IPS DF 6.9 (cell line): ENCODE measurements around the gene NPY4R.
A peak's percentile ranks its signal among the peaks of the same experiment; 100 is the strongest.
"Not testable (repeated sequence)": the region's sequence is repeated elsewhere in the genome, so short reads cannot be mapped to it uniquely, and the experiment has no call there.

Experiments used
- DNase-seq: peaks from one replicate; pipeline ENCODE4 v3.0.0-alpha.2; 2013; ENCODE audit warnings: low read depth, low spot score
- H3K27ac ChIP-seq: one replicate; pipeline ENCODE4 v1.5.1; 2013; ENCODE audit warnings: low read length, control low read depth
- H3K27me3 ChIP-seq: 2 replicates; pipeline ENCODE4 v1.6.1; 2013; ENCODE audit warnings: mild to moderate bottlenecking, low read length; ENCODE audit not compliant: control insufficient read depth, insufficient read depth
- H3K36me3 ChIP-seq: 2 replicates; pipeline ENCODE4 v1.6.1; 2013; ENCODE audit warnings: low read length; ENCODE audit not compliant: control insufficient read depth, insufficient read depth
- H3K4me1 ChIP-seq: 2 replicates; pipeline ENCODE4 v1.6.1; 2013; ENCODE audit warnings: low read length; ENCODE audit not compliant: control insufficient read depth, insufficient read depth
- H3K4me3 ChIP-seq: 2 replicates; pipeline ENCODE4 v1.5.1; 2013; ENCODE audit warnings: mild to moderate bottlenecking, low read length
- H3K9me3 ChIP-seq: 2 replicates; pipeline ENCODE4 v1.6.1; 2013; ENCODE audit warnings: low read length, inconsistent platforms; ENCODE audit not compliant: control insufficient read depth, insufficient read depth
- WGBS: extraction: QIAGEN DNeasy Blood & Tissue Kit; methylation state at CpG from one replicate; pipeline ENCODE4 v1.1.7; 2013; ENCODE audit warnings: mixed read lengths, missing lambda C conversion rate; ENCODE audit not compliant: insufficient read length, insufficient coverage; 5-methylcytosine and 5-hydroxymethylcytosine counted together

Gene NPY4R, protein sequence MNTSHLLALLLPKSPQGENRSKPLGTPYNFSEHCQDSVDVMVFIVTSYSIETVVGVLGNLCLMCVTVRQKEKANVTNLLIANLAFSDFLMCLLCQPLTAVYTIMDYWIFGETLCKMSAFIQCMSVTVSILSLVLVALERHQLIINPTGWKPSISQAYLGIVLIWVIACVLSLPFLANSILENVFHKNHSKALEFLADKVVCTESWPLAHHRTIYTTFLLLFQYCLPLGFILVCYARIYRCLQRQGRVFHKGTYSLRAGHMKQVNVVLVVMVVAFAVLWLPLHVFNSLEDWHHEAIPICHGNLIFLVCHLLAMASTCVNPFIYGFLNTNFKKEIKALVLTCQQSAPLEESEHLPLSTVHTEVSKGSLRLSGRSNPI

DNA sequence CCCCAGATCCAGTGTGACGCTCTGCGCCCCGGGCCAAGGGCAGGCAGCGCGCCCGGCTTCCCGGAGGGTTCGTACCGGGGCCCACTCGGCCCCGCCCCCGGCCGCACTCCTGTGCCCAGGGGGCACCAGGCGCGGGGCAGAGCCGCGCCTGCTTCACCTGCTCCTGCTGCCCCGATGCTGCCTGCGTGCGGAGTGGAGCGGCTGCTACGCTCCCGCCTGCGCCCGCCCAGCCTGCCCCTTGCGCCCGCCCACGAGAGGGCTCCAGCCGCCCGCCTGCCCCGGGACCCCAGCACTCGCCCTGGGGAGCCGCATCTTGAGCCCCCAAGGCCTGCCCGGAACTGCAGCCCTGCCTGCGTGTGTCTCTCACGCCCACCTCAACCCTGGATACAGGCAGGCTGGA, at the start of gene NPY4R:
Gene NPY4R, minus strand, starts transcription at position 194 of the 400 bp plus-strand sequence. CDS start 3,323 bp downstream, outside the sequence.
- not testable (repeated sequence) for H3K27ac ChIP-seq, H3K9me3 ChIP-seq, H3K36me3 ChIP-seq, DNase-seq, H3K4me1 ChIP-seq, H3K27me3 ChIP-seq
- WGBS = no CpG with 5 or more reads among the region's 36 CpGs
- H3K4me3 ChIP-seq = peak within 1 kb of the TSS; percentile 19; the same call in 1 of the 2 replicates

GRCh38 chr10:46515366-46515765, 49.6 kb upstream of the NPY4R start:
- Histone ChIP-seq H3K27me3 (no peaks in the 10 kb centered on the region), H3K36me3 (no peaks in the 10 kb centered on the region), H3K9me3 (no peaks in the 10 kb centered on the region), H3K4me1 (no peaks in the 10 kb centered on the region), H3K4me3 (no peak overlapping the region), H3K27ac (no peak overlapping the region)
- no peak for DNase-seq

DNA sequence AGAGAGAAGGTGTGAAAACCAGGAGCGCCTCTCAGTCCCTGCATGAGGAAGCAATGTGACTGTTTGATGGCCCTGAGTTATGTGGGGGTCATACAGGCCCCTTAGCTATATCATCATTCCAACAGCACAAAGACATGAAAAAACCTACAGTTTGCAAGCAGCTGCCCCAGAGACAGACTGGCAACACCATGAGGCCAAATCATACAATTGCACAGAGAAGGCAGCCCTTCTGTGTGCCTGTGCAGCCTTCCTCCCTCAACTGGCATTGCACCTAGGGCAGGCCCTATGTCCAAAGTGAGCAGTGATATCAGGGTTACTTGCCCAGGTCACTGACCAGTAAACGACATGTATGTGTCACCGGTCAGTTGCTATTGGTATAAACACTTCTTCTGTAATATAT, 49.1 kb upstream of the NPY4R start:
- Histone ChIP-seq H3K4me1 (no peaks in the 10 kb centered on the region), H3K27me3 (no peaks in the 10 kb centered on the region), H3K4me3 (no peak overlapping the region), H3K9me3 (no peaks in the 10 kb centered on the region), H3K36me3 (no peaks in the 10 kb centered on the region), H3K27ac (no peak overlapping the region)
- no peak for DNase-seq
- no CpG with 5 or more reads among the region's 3 CpGs for WGBS

- no peak for DNase-seq
- Histone ChIP-seq H3K9me3 (no peaks in the 10 kb centered on the region), H3K36me3 (no peaks in the 10 kb centered on the region), H3K4me1 (no peaks in the 10 kb centered on the region), H3K4me3 (no peak overlapping the region), H3K27me3 (no peaks in the 10 kb centered on the region), H3K27ac (no peak overlapping the region)
- no CpG with 5 or more reads among the region's 6 CpGs for WGBS
Measured at GRCh38 chr10:46514431-46514861, 48.7 kb upstream of the NPY4R start.

GRCh38 chr10:46513333-46513732, 47.6 kb upstream of the NPY4R start:
- not testable (repeated sequence) for H3K36me3 ChIP-seq, H3K27ac ChIP-seq, H3K9me3 ChIP-seq, H3K27me3 ChIP-seq, H3K4me1 ChIP-seq, H3K4me3 ChIP-seq, DNase-seq
- no CpG with 5 or more reads among the region's 8 CpGs for WGBS

GRCh38 chr10:46512725-46513124, 47.0 kb upstream of the NPY4R start:
- no CpG with 5 or more reads among the region's 7 CpGs for WGBS

DNA sequence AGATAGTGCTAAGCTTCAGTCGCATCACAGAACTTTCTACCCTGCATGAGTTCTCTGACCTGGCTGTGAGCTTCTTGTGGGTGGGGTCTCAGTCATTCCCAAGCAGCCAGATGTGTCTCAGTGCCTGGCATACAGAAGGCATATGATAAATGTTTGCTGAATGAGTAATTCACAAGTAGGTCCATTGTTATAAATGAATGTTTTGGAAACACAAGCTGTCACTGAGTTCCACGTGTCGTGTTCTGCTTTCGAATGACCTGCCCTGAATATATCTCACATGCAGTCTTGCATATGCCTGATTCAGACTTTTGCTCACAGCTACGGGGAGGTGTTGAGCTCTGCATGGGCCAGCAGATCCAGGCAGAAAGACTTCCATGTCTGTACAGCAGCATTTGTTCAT, 46.2 kb upstream of the NPY4R start:
- not testable (repeated sequence) for H3K4me1 ChIP-seq, H3K27ac ChIP-seq, DNase-seq, H3K9me3 ChIP-seq, H3K36me3 ChIP-seq, H3K27me3 ChIP-seq, H3K4me3 ChIP-seq
- no CpG with 5 or more reads among the region's 5 CpGs for WGBS

More at GRCh38 chr10:46512725-46513124, 47.0 kb upstream of the NPY4R start:
- not testable (repeated sequence) for DNase-seq, H3K4me1 ChIP-seq, H3K9me3 ChIP-seq, H3K4me3 ChIP-seq, H3K27ac ChIP-seq, H3K27me3 ChIP-seq, H3K36me3 ChIP-seq

- DNase-seq, H3K27me3 ChIP-seq, H3K27ac ChIP-seq, H3K4me3 ChIP-seq, H3K4me1 ChIP-seq, H3K9me3 ChIP-seq, H3K36me3 ChIP-seq: not testable (repeated sequence)
- no CpG with 5 or more reads among the region's 3 CpGs for WGBS
Measured at GRCh38 chr10:46499990-46500389, 34.2 kb upstream of the NPY4R start.

GRCh38 chr10:46498985-46499703, 33.4 kb upstream of the NPY4R start:
- H3K4me3 ChIP-seq, H3K27ac ChIP-seq, H3K27me3 ChIP-seq, H3K4me1 ChIP-seq, H3K9me3 ChIP-seq, H3K36me3 ChIP-seq, DNase-seq: not testable (repeated sequence)
- no CpG with 5 or more reads among the region's 5 CpGs for WGBS

- not testable (repeated sequence) for DNase-seq, H3K4me1 ChIP-seq, H3K9me3 ChIP-seq, H3K27ac ChIP-seq, H3K27me3 ChIP-seq, H3K36me3 ChIP-seq, H3K4me3 ChIP-seq
- no CpG with 5 or more reads among the region's 2 CpGs for WGBS
Measured at GRCh38 chr10:46497878-46498277, 32.1 kb upstream of the NPY4R start.

GRCh38 chr10:46497401-46497800, 31.6 kb upstream of the NPY4R start:
- H3K9me3 ChIP-seq, DNase-seq, H3K36me3 ChIP-seq, H3K4me1 ChIP-seq, H3K27me3 ChIP-seq, H3K4me3 ChIP-seq, H3K27ac ChIP-seq: not testable (repeated sequence)
- no CpG with 5 or more reads among the region's 4 CpGs for WGBS
